IPS-20b (cell line): ENCODE data around the gene RNF181.

Experiments used
- H3K27ac ChIP-seq: one replicate; pipeline ENCODE4 v1.5.1; 2013; ENCODE audit warnings: low read length
- H3K27me3 ChIP-seq: 2 replicates; pipeline ENCODE4 v1.6.1; 2013; ENCODE audit warnings: mild to moderate bottlenecking, low read length, inconsistent platforms; ENCODE audit not compliant: insufficient read depth
- H3K36me3 ChIP-seq: 2 replicates; pipeline ENCODE4 v1.6.1; 2013; ENCODE audit warnings: low read depth, mild to moderate bottlenecking, inconsistent platforms, low read length, moderate library complexity; ENCODE audit not compliant: insufficient read depth
- H3K4me1 ChIP-seq: 2 replicates; pipeline ENCODE4 v1.6.1; 2013; ENCODE audit warnings: mild to moderate bottlenecking, control low read depth, inconsistent platforms, low read length, moderate library complexity; ENCODE audit not compliant: insufficient read depth
- H3K4me3 ChIP-seq: 2 replicates; pipeline ENCODE4 v1.5.1; 2013; ENCODE audit warnings: mild to moderate bottlenecking, low read length, inconsistent platforms
- H3K9ac ChIP-seq: 2 replicates; pipeline ENCODE4 v1.6.1; 2013; ENCODE audit warnings: low read depth, mild to moderate bottlenecking, inconsistent platforms, low read length, moderate library complexity
- H3K9me3 ChIP-seq: 2 replicates; pipeline ENCODE4 v1.6.1; 2013; ENCODE audit warnings: mild to moderate bottlenecking, low read depth, low read length, inconsistent platforms; ENCODE audit not compliant: insufficient read depth

Gene RNF181

DNA sequence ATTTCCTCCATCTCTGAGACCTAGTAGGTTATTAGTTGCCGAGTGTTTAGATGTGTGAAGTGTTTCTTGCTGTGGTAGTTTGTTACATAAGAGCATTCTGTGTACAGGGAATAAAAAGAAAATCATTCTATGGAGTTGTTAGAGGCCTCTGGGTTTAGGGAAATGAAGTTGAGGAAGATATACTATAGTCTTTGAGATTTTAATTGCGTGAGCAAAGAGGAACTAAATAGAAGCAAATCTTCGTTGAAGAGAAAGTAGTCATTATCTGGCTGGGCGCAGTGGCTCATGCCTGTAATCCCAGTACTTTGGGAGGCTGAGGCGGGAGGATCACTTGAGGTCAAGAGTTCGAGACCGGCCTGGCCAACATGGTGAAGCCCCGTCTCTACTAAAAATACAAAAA, 39.5 kb downstream of the RNF181 start:
- Histone ChIP-seq H3K9me3 (no peaks in the 10 kb centered on the region), H3K27ac (no peak overlapping the region), H3K27me3 (no peaks in the 10 kb centered on the region), H3K4me3 (no peak overlapping the region), H3K4me1 (no peaks in the 10 kb centered on the region), H3K36me3 (peaks cover 93% of the 10 kb centered on the region), H3K9ac (no peak overlapping the region)

DNA sequence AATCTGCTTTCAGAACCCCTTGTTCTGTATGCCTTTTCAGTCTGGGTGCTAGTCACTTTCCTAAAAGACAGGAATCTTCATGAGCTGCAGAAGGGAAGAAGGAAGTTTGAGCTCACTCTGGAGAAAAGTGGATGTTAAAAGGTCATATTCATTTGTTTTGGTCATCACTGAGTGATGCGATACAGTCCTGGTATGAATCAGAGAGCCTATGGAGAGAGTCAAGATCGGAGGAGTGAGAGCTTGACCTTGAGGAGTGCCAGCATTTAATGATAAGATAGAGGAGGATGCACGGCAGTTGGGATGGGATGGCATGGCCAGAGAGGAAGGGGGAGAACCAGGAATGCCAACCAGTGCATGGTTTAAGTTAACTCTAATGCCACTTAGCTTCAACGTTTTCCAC, 40.1 kb downstream of the RNF181 start:
- no peaks in the 10 kb centered on the region for H3K27me3 ChIP-seq
- no peaks in the 10 kb centered on the region for H3K4me1 ChIP-seq
- no peak overlapping the region for H3K9ac ChIP-seq
- peaks cover 91% of the 10 kb centered on the region for H3K36me3 ChIP-seq
- H3K27ac ChIP-seq: no peak overlapping the region
- H3K4me3 ChIP-seq: no peak overlapping the region
- no peaks in the 10 kb centered on the region for H3K9me3 ChIP-seq

DNA sequence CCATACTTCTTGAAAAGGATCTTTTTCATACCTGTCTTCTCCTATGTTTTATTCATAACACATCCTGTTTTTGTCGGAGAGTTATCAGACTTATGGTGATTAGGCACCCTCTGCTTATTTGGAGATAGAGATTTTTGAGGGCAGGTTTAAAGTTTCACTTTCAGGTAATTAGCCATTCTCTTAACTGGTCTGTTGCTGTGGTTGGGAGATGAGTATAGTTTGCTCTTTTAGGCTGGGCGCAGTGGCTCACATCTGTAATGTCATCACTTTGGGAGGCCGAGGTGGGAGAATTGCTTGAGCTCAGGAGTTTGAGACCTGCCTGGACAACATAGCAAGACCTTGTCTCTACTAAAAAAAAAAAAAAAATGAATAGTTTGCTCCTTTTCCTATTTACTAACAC, 47.2 kb downstream of the RNF181 start:
- H3K36me3 ChIP-seq: peaks cover 97% of the 10 kb centered on the region
- H3K4me3 ChIP-seq: no peak overlapping the region
- H3K27me3 ChIP-seq: no peaks in the 10 kb centered on the region
- no peak overlapping the region for H3K9ac ChIP-seq
- H3K27ac ChIP-seq: no peak overlapping the region
- no peaks in the 10 kb centered on the region for H3K9me3 ChIP-seq
- no peaks in the 10 kb centered on the region for H3K4me1 ChIP-seq

DNA sequence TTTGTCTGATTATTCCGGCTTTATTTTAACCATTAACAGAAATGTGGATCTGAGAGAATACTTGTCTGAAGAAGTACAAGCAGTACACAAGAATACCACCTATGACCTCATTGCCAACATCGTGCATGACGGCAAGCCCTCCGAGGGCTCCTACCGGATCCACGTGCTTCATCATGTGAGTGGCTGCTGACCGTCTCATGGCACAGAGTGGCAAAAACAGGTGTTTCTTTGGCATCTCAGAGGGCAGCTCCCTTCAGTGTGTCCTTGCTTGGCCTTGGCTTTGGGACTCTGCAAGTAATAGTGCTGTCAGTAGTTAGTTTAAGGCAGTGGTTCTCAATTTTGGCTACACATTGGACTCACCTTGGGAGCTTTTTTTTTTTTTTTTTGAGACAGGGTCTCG, 49.4 kb downstream of the RNF181 start:
- Histone ChIP-seq H3K27me3 (no peaks in the 10 kb centered on the region), H3K9me3 (no peaks in the 10 kb centered on the region), H3K27ac (no peak overlapping the region), H3K36me3 (peaks cover 97% of the 10 kb centered on the region), H3K9ac (no peak overlapping the region), H3K4me1 (no peaks in the 10 kb centered on the region), H3K4me3 (no peak overlapping the region)

DNA sequence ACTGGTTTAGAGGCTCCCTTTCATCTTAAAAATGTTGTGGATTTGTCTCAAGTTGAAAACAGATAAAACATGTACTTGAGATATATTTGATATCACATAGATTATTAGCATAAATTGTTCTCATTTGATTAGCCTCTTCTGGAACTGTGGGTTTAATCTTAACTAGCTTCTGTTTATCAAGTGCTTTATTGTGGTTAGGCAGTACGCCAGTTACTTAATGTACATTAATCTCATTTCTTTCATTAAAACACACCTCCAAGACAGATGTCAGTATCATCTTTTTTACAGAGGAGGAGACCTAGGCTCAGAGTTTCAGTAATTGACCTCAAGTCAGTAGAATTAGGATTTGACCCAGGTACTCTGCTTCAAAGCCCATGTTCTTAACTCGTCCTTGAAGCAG, 50.6 kb downstream of the RNF181 start:
- Histone ChIP-seq H3K4me1 (no peaks in the 10 kb centered on the region), H3K36me3 (peaks cover 98% of the 10 kb centered on the region), H3K9me3 (no peaks in the 10 kb centered on the region), H3K4me3 (no peak overlapping the region), H3K9ac (no peak overlapping the region), H3K27me3 (no peaks in the 10 kb centered on the region), H3K27ac (no peak overlapping the region)
